ENCODE data around the gene TMEM238. TPM values are rescaled to one million over a fixed set of nuclear protein-coding genes. Genes with fewer than 3 reads are reported as not detected.

Gene TMEM238
- polyA plus RNA-seq, 1 of the 3 experiments (the other 2 are of a cell fraction), result 0.12 TPM

GRCh38 chr19:55358493-55358892, 25.6 kb downstream of the TMEM238 start:
- Histone ChIP-seq H4K20me1 (ENCODE audit: insufficient read depth) (no peaks in the 10 kb centered on the region), H3K27ac (ENCODE audit: low read depth in 2 of 2, low read length in 1 of 2) (no peak overlapping the region), H3K36me3 (replicated peaks in 1 of 2; ENCODE audit: control insufficient read depth in 1 of 2, insufficient read depth in 2 of 2, low read length in 1 of 2) (no peaks in the 10 kb centered on the region), H3K4me2 (no peak overlapping the region), H3K4me3 (ENCODE audit: low read depth in 2 of 2, low read length in 1 of 2) (no peak overlapping the region), H3F3A (replicated peaks; ENCODE audit: insufficient read depth) (peaks cover 9% of the 10 kb centered on the region), H3K9ac (no peak overlapping the region), H3K9me3 (no peaks in the 10 kb centered on the region), H3K9me2 (no peaks in the 10 kb centered on the region), H2AFZ (ENCODE audit: low read depth) (no peak overlapping the region), H3K79me2 (ENCODE audit: insufficient read depth) (no peaks in the 10 kb centered on the region), H3K4me1 (ENCODE audit: control insufficient read depth in 1 of 2, insufficient read depth in 2 of 2, low read depth in 1 of 2, low read length in 1 of 2) (peaks cover 0 to 13% of the 10 kb centered on the region in 2 experiments; a peak in 1 of 4 replicates), H3K27me3 (ENCODE audit: insufficient read depth) (peaks cover 23% of the 10 kb centered on the region)
- no peak for DNase-seq
- CTCF ChIA-PET, result interaction anchor here (1.6 kb wide), 1 partner anchor 57 kb away, joined by 3 read pairs; no protein-coding TSS in a partner anchor
- WGBS (ENCODE audit: low lambda C conversion rate), result 97% methylated on average over 9 of the region's 19 CpGs
- POLR2A ChIA-PET, result interaction anchor here (0.9 kb wide), 1 partner anchor 19 kb away, joined by 6 read pairs; no protein-coding TSS in a partner anchor
- TF ChIP-seq RAD21 (IDR thresholded peaks at IDR 0.05; ENCODE audit: low read length), result no peak
- no peak for TF ChIP-seq FOXJ3 (CRISPR knock-in tag; IDR thresholded peaks at IDR 0.05)
- no peak for TF ChIP-seq FOSL2 (IDR thresholded peaks at IDR 0.05; ENCODE audit: borderline replicate concordance, low read depth)
- TF ChIP-seq RFX5 (IDR thresholded peaks at IDR 0.05; ENCODE audit: low read length), result no peak

DNA sequence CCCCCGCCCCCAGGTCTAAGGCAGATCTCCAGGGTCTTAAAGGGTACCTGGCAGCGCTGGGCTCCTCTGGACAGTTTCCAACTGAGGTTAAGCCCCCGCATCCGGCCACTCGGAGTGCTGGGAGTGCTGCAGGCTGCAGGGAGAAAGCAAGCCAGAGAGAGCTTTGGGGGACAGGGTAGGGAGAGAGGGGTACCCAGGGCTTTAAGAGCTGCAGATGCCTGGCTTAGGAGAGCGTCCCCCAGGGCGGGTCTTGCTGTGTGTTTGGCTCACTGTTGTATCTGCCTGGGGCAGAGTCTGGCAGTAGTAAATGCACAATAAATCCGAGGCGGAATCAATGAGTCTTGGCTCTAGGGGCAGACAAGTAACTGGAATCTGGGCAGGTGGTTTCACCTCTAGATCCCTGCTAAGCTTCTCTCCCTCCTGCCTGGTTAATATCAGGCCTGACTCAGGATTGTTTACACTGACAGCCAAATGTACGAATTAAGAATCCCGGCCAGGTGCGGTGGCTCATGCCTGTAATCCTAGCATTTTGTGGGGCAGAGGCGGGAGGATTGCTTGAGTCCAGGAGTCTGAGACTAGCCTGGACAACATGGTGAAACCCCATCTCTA, 28.8 kb downstream of the TMEM238 start:
- no peak overlapping the region for H3K4me2 ChIP-seq
- no peak overlapping the region for H2AFZ ChIP-seq (ENCODE audit: low read depth)
- H3K9me3 ChIP-seq, result no peaks in the 10 kb centered on the region
- no peak overlapping the region for H3K4me3 ChIP-seq (ENCODE audit: low read depth in 2 of 2, low read length in 1 of 2)
- H3F3A ChIP-seq (replicated peaks; ENCODE audit: insufficient read depth), result peaks cover 9% of the 10 kb centered on the region
- ChIA-PET CTCF (interaction anchor here (1.0 to 2.6 kb wide), 3 partner anchors 29 to 63 kb away, joined by 4 to 8 read pairs (median 8); partner anchors contain the start of gene TMEM238), POLR2A (interaction anchor here (1.2 kb wide), 1 partner anchor 14 kb away, joined by 4 read pairs; no protein-coding TSS in a partner anchor)
- DNase-seq, result peak; percentile 72
- no peaks in the 10 kb centered on the region for H3K79me2 ChIP-seq (ENCODE audit: insufficient read depth)
- no peaks in the 10 kb centered on the region for H4K20me1 ChIP-seq (ENCODE audit: insufficient read depth)
- H3K9me2 ChIP-seq, result no peaks in the 10 kb centered on the region
- H3K9ac ChIP-seq, result no peak overlapping the region
- TF ChIP-seq SMC3 (IDR thresholded peaks at IDR 0.05; ENCODE audit: low read depth, low read length) (no peak), EP300 (IDR thresholded peaks at IDR 0.05; ENCODE audit: borderline replicate concordance in 1 of 2, low read depth in 1 of 2, low read length in 1 of 2) (no peak), REST (IDR thresholded peaks at IDR 0.05; ENCODE audit: low read depth, low read length) (no peak), TAF1 (IDR thresholded peaks at IDR 0.05; ENCODE audit: borderline replicate concordance, low read depth, low read length) (no peak), TEAD4 (IDR thresholded peaks at IDR 0.05; ENCODE audit: borderline replicate concordance, insufficient read depth) (no peak), MXI1 (IDR thresholded peaks at IDR 0.05; ENCODE audit: low read depth, low read length) (no peak), MEF2A (IDR thresholded peaks at IDR 0.05; ENCODE audit: borderline replicate concordance, low read depth) (no peak), SIN3A (IDR thresholded peaks at IDR 0.05; ENCODE audit: borderline replicate concordance, low read depth, low read length) (no peak), RAD21 (IDR thresholded peaks at IDR 0.05; ENCODE audit: low read length) (no peak), YY1 (IDR thresholded peaks at IDR 0.05; ENCODE audit: low read depth) (no peak), GABPA (IDR thresholded peaks at IDR 0.05; ENCODE audit: low read depth) (no peak), FOXM1 (IDR thresholded peaks at IDR 0.05; ENCODE audit: low read depth) (no peak), JUND (IDR thresholded peaks at IDR 0.05) (no peak), POLR2AphosphoS5 (IDR thresholded peaks at IDR 0.05; ENCODE audit: low read depth, low read length) (no peak), GATA2 (CRISPR knock-in tag; IDR thresholded peaks at IDR 0.05) (no peak)
- TF ChIP-seq, protein P1, sequence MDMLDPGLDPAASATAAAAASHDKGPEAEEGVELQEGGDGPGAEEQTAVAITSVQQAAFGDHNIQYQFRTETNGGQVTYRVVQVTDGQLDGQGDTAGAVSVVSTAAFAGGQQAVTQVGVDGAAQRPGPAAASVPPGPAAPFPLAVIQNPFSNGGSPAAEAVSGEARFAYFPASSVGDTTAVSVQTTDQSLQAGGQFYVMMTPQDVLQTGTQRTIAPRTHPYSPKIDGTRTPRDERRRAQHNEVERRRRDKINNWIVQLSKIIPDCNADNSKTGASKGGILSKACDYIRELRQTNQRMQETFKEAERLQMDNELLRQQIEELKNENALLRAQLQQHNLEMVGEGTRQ (IDR thresholded peaks at IDR 0.05; ENCODE audit: borderline replicate concordance, low read depth, low read length), result no peak
- TF ChIP-seq, protein P2, sequence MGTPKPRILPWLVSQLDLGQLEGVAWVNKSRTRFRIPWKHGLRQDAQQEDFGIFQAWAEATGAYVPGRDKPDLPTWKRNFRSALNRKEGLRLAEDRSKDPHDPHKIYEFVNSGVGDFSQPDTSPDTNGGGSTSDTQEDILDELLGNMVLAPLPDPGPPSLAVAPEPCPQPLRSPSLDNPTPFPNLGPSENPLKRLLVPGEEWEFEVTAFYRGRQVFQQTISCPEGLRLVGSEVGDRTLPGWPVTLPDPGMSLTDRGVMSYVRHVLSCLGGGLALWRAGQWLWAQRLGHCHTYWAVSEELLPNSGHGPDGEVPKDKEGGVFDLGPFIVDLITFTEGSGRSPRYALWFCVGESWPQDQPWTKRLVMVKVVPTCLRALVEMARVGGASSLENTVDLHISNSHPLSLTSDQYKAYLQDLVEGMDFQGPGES (IDR thresholded peaks at IDR 0.05; ENCODE audit: low read depth, low read length), result no peak
- TF ChIP-seq, protein P3, sequence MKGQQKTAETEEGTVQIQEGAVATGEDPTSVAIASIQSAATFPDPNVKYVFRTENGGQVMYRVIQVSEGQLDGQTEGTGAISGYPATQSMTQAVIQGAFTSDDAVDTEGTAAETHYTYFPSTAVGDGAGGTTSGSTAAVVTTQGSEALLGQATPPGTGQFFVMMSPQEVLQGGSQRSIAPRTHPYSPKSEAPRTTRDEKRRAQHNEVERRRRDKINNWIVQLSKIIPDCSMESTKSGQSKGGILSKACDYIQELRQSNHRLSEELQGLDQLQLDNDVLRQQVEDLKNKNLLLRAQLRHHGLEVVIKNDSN (IDR thresholded peaks at IDR 0.05; ENCODE audit: borderline replicate concordance, low read depth), result no peak
- no peaks in the 10 kb centered on the region for H3K36me3 ChIP-seq (replicated peaks in 1 of 2; ENCODE audit: control insufficient read depth in 1 of 2, insufficient read depth in 2 of 2, low read length in 1 of 2)
- H3K4me1 ChIP-seq (ENCODE audit: control insufficient read depth in 1 of 2, insufficient read depth in 2 of 2, low read depth in 1 of 2, low read length in 1 of 2), result peaks cover 0 to 21% of the 10 kb centered on the region in 2 experiments; a peak in 1 of 4 replicates
- H3K27ac ChIP-seq (ENCODE audit: low read depth in 2 of 2, low read length in 1 of 2), result no peak overlapping the region
- H3K27me3 ChIP-seq (ENCODE audit: insufficient read depth), result peaks cover 38% of the 10 kb centered on the region
- WGBS (ENCODE audit: low lambda C conversion rate), result 33% methylated on average over 12 of the region's 13 CpGs
